ENCODE results near the gene UBE2G2.

Gene UBE2G2

GRCh38 chr21:44840771-44841170, 39.2 kb upstream of the UBE2G2 start:
- no peak overlapping the region for H3K27ac ChIP-seq
- TF ChIP-seq ZFX (IDR thresholded peaks at IDR 0.05; ENCODE audit: borderline replicate concordance) (no peak), CTCF (IDR thresholded peaks at IDR 0.05) (no peak)

DNA sequence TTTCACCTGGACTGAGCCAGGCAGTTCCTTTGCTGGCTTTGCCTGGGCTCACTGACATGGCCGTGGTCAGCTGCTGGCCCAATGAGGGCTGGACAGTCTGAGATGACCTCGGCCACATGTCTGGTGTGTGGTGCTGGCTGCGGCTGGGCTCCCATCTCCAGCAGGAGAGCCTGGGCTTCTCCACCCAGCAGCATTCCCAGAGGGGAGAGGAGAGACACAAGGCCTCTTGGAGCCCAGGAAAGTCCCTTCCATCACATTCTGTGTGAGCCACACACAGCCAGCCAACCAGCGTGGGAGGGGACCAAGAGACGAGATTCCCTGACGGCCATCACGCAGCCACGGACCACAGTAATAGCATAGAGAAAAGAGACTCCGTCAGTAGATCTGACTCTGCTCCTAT, 37.3 kb upstream of the UBE2G2 start:
- TF ChIP-seq ZFX (IDR thresholded peaks at IDR 0.05; ENCODE audit: borderline replicate concordance) (no peak), CTCF (IDR thresholded peaks at IDR 0.05) (no peak)
- no peak overlapping the region for H3K27ac ChIP-seq

DNA sequence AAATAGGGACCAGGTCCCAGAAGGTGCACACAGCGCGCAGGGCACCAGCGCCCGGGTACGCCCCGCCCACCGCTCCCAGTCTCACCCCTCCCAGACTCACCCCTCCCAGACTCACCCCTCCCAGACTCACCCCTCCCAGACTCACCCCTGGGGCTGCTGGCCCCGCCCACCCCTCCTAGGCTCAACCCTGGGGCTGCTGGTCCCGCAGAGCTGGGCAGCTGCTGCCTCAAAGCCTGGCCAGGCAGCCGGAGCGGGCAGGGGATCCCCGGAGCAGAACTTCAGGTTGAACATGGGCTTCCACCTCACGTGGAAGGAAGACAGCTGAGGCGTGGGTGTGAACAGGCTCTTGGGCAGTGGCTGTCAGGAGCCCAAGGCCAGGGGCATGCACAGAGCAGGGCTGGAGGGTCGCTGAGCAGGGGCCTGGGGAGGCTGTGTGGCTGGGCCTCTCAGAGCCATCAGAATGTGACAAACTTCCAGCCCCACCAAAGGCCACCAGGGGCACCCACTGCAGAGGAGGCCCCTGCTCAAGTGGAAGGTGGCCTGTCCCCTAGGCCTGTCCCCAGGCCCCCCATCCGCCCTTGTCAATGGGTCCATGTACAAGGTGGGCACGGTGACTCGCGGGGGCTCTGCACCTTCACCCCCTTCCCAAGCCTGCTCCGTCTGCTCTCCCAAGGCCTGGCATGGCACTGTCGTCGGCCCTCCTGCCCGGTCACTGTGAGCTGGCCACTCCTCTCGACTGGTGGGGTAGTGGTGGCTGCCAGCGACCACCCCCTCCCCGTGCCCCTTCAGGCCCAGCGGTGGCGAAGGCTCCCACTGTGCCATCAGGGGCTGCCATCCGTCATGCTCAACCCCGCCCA, 36.6 kb upstream of the UBE2G2 start:
- H3K27ac ChIP-seq: no peak overlapping the region
- TF ChIP-seq CTCF (IDR thresholded peaks at IDR 0.05) (no peak), ZFX (IDR thresholded peaks at IDR 0.05; ENCODE audit: borderline replicate concordance) (no peak)

DNA sequence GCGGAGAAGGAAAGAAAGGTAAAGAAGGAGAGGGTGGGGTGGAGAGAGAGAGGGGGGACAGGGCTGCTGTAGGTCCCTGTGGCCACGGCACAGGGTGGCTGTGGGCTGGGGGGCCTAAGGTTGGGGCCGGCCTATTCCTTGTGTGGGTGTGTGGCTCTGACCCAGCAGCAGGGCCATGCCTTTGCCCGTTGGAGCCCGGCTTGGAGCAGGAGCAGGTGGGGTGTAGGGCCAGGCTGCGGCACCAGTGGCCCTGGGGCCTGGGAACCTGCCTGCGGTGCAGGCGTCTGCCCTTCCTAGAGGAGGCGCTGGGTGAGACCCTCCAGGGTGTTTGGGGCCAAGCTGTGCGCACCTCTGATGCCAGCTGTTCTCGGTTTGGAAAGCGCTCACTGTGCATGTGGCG, 35.9 kb upstream of the UBE2G2 start:
- H3K27ac ChIP-seq: no peak overlapping the region
- no peak for TF ChIP-seq CTCF (IDR thresholded peaks at IDR 0.05)

DNA sequence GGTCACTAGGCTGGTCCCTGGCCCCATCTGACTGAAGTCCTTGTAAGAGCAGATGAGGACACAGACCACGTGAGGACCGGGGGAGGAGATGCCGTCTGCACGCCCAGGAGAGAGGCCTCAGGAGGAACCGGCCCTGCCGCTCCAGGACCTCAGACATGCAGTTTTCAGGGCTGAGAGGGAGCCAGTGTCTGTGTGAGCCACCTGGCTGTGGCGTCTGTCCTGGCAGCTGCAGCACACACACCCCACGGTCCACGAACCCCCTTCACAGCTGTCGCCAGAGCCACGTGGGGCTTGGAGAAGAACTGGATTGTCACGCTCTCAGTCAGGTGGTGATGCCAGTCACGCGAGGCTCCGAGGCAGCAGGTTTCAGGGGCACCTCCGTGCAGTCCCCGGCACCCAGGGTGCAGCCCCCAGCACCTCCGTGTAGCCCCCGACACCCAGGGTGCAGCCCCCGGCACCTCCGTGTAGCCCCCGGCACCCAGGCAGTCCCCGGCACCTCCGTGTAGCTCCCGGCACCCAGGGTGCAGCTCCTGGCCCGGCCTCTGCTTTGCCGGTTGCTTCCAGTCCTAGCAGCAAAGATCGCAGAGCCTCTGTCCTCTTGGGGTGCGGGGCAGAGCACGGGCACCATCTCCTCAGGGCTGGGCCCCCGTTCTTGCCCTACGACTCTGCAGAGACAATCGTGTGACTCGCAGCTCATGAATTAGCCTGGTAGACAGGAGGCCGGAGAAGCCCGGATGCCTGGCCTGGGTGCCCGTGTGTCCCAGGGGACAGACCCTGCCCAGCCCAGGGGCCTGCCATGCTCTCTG, 35.2 kb upstream of the UBE2G2 start:
- no peak overlapping the region for H3K27ac ChIP-seq
- no peak for TF ChIP-seq CTCF (IDR thresholded peaks at IDR 0.05)
- no peak for TF ChIP-seq ZFX (IDR thresholded peaks at IDR 0.05; ENCODE audit: borderline replicate concordance)

DNA sequence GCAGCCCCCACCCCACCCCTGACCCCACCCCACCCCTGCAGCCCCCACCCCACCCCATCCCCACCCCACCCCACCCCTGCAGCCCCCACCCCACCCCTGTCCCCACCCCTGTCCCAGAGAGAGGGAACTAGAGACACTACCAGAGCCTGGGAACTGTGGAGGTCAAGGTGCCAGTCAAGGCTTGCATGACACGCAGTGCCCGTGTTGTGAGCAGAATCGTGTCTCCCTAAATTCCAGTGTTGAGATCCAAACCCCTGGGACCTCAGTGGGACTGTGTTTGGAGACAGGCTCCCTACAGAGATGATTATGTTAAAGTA, 34.7 kb upstream of the UBE2G2 start:
- TF ChIP-seq ZFX (IDR thresholded peaks at IDR 0.05; ENCODE audit: borderline replicate concordance) (no peak), CTCF (IDR thresholded peaks at IDR 0.05) (no peak)
- no peak overlapping the region for H3K27ac ChIP-seq

- TF ChIP-seq CTCF (IDR thresholded peaks at IDR 0.05): no peak
- TF ChIP-seq ZFX (IDR thresholded peaks at IDR 0.05; ENCODE audit: borderline replicate concordance): no peak
- no peak overlapping the region for H3K27ac ChIP-seq
Observed at GRCh38 chr21:44835647-44835973, 34.0 kb upstream of the UBE2G2 start.

Measured in 22Rv1 (cell line).